Smooth muscle cell (in vitro differentiated cells): Measurements from ENCODE around the gene PPBP. TPM values are rescaled to one million over a fixed set of nuclear protein-coding genes. Genes with fewer than 3 reads are reported as not detected.

Experiments used
- DNase-seq: peaks from one replicate; lab custom pipeline; 2025; ENCODE audit not compliant: unreplicated experiment; lab: John Stamatoyannopoulos, UW
- H2AFZ ChIP-seq: fragments of 200-600 bp; sonication (generic); 2 replicates; pipeline ENCODE4 v1.6.0; 2016; ENCODE audit warnings: antibody characterized with exemption, low read depth, mild to moderate bottlenecking
- H3F3A ChIP-seq: fragments of 200-600 bp; sonication (generic); 2 replicates; pipeline ENCODE4 v1.6.0; 2017; ENCODE audit warnings: antibody characterized with exemption, low read depth
- H3K27ac ChIP-seq: fragments of 200-600 bp; sonication (generic); 2 replicates; pipeline ENCODE4 v1.5.1; 2016; ENCODE audit warnings: low read depth, mild to moderate bottlenecking
- H3K27me3 ChIP-seq: fragments of 200-600 bp; sonication (generic); 2 replicates; pipeline ENCODE4 v1.6.1; 2016; ENCODE audit warnings: low read depth, mild to moderate bottlenecking
- H3K36me3 ChIP-seq: fragments of 200-600 bp; sonication (generic); 2 replicates; pipeline ENCODE4 v1.5.1; 2016; ENCODE audit warnings: low read depth
- H3K4me1 ChIP-seq: fragments of 200-600 bp; sonication (generic); 2 replicates; pipeline ENCODE4 v1.5.1; 2016; ENCODE audit warnings: low read depth
- H3K4me2 ChIP-seq: fragments of 200-600 bp; sonication (generic); 2 replicates; pipeline ENCODE4 v1.6.0; 2016; ENCODE audit warnings: mild to moderate bottlenecking
- H3K4me3 ChIP-seq: fragments of 200-600 bp; sonication (generic); 2 replicates; pipeline ENCODE4 v1.5.1; 2016; ENCODE audit warnings: mild to moderate bottlenecking
- H3K79me2 ChIP-seq: fragments of 200-600 bp; sonication (generic); 2 replicates; pipeline ENCODE4 v1.6.0; 2016; ENCODE audit warnings: low read depth, mild to moderate bottlenecking
- H3K9ac ChIP-seq: fragments of 200-600 bp; sonication (generic); 2 replicates; pipeline ENCODE4 v1.6.0; 2016; ENCODE audit warnings: low read depth
- H3K9me3 ChIP-seq: fragments of 200-600 bp; sonication (generic); replicated peaks from 2 replicates; pipeline ENCODE4 v1.5.1; 2016; ENCODE audit warnings: low read depth
- H4K20me1 ChIP-seq: fragments of 200-600 bp; sonication (generic); 2 replicates; pipeline ENCODE4 v1.6.0; 2016; ENCODE audit warnings: low read depth
- WGBS: methylation state at CpG from one replicate; pipeline ENCODE4 v1.1.7; 2016; ENCODE audit warnings: low lambda C conversion rate; 5-methylcytosine and 5-hydroxymethylcytosine counted together
- polyA plus RNA-seq: library from polyadenylated mRNA; unstranded; fragments of >200 nt; fragmentation: Nextera tagmentation; extraction: Ambion mirVana; gene quantifications from 2 replicates; pipeline ENCODE4 v1.2.1, GENCODE V29; 2016
- total RNA-seq: library from RNA; depleted of rRNA; stranded (reverse); fragments of >200 nt; gene quantifications from 2 replicates; pipeline ENCODE4 v1.2.3, GENCODE V29; 2014
- TF ChIP-seq, protein P1 (sequence below): fragments of 200-600 bp; sonication (generic); IDR thresholded peaks from 2 replicates; pipeline ENCODE4 v1.5.1; 2017; ENCODE audit warnings: borderline replicate concordance, mild to moderate bottlenecking, antibody characterized with exemption; ENCODE audit not compliant: insufficient read depth, poor library complexity, severe bottlenecking

Gene PPBP
- total and polyA plus RNA-seq, 2 experiments from 2014 or later, result not detected

DNA sequence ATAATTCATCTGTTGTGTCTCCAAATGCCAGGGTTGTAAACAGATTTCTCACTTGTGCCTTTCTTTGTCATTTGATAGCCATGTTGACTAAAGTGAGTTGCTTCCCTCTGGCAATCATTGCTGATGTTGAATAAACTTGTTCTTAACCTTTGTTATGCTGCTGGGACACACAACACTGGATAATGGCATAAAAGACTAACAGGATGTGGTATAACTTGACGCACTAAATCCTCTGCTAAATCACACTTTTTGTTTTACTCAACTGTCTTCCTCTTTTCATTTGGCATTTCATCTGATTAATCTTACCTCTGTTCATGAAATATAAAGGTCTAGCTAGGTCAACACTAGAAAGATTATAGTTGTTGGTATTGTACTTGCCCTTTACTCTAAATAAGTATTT is 28.1 kb upstream of the PPBP start:
- DNase-seq, result no peak
- Histone ChIP-seq H3K79me2 (no peaks in the 10 kb centered on the region), H3K4me3 (no peak overlapping the region), H3K4me2 (no peak overlapping the region), H3K36me3 (no peaks in the 10 kb centered on the region), H3F3A (no peaks in the 10 kb centered on the region), H3K9me3 (no peaks in the 10 kb centered on the region), H4K20me1 (no peaks in the 10 kb centered on the region), H3K4me1 (no peaks in the 10 kb centered on the region), H3K9ac (no peak overlapping the region), H3K27ac (no peak overlapping the region), H3K27me3 (no peaks in the 10 kb centered on the region), H2AFZ (no peak overlapping the region)
- TF ChIP-seq, protein P1, sequence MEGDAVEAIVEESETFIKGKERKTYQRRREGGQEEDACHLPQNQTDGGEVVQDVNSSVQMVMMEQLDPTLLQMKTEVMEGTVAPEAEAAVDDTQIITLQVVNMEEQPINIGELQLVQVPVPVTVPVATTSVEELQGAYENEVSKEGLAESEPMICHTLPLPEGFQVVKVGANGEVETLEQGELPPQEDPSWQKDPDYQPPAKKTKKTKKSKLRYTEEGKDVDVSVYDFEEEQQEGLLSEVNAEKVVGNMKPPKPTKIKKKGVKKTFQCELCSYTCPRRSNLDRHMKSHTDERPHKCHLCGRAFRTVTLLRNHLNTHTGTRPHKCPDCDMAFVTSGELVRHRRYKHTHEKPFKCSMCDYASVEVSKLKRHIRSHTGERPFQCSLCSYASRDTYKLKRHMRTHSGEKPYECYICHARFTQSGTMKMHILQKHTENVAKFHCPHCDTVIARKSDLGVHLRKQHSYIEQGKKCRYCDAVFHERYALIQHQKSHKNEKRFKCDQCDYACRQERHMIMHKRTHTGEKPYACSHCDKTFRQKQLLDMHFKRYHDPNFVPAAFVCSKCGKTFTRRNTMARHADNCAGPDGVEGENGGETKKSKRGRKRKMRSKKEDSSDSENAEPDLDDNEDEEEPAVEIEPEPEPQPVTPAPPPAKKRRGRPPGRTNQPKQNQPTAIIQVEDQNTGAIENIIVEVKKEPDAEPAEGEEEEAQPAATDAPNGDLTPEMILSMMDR, result no peak
- 80% methylated on average over 1 of the region's 1 CpG for WGBS

DNA sequence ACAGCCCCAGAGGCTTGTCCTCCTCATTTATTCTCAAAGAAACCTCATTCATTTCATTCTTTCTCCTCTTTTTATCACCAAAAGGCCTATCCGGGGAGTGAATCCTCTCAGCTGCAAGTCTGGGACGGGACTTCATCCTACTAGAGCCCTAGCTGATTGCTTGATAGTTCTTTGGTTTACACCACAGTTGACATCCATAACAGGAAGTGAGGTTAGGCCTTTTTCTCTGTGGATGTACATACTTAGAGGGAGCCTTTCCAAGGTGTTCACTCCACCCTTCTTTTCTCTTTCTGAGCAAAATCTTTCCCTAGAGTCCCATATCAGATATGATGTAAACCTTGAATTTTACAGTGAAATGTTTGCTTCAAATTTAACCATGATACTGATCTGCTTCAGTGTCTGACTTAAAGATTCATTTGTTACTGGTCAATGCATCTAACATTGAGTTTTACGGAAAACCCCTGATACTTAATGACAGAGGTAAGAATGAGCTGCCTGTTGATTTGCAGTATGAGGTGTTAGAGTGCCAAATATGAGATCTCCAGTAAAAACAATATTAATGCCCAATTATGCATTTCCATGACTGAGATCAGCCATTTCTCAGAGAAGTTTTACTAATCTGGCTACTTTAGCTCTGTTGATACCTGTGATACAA is 27.3 kb upstream of the PPBP start:
- Histone ChIP-seq H3K9me3 (no peaks in the 10 kb centered on the region), H2AFZ (no peak overlapping the region), H3K27me3 (no peaks in the 10 kb centered on the region), H3F3A (no peaks in the 10 kb centered on the region), H3K36me3 (no peaks in the 10 kb centered on the region), H4K20me1 (no peaks in the 10 kb centered on the region), H3K27ac (no peak overlapping the region), H3K4me1 (no peaks in the 10 kb centered on the region), H3K4me3 (no peak overlapping the region), H3K4me2 (no peak overlapping the region), H3K9ac (no peak overlapping the region), H3K79me2 (no peaks in the 10 kb centered on the region)
- DNase-seq, result no peak
- WGBS, result 92% methylated on average over 3 of the region's 3 CpGs
- TF ChIP-seq, protein P1, result no peak

DNA sequence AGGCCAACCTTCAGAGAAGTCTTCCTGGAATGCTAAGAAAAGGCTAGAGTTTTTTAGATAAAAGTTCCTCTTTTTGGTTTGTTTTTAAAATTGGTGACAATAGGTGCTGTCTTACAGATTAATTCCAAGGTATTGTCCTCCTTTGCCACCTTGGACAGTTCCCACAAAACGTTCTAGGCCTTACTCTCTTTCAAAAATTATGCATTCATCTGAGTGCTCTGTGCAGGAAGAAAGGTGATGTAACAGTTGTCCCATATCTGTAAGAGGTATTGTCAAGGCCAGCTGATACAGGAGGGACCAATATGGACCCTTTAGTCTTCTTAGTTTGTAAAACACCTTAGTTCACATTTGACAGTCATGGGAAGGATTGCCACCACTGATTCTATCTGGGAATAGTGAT is 26.3 kb upstream of the PPBP start:
- H3K36me3 ChIP-seq, result no peaks in the 10 kb centered on the region
- 67% methylated on average over 1 of the region's 1 CpG for WGBS
- no peaks in the 10 kb centered on the region for H3K9me3 ChIP-seq
- DNase-seq, result no peak
- TF ChIP-seq, protein P1, result no peak
- H3K79me2 ChIP-seq, result no peaks in the 10 kb centered on the region
- H3K27me3 ChIP-seq, result no peaks in the 10 kb centered on the region
- no peaks in the 10 kb centered on the region for H4K20me1 ChIP-seq
- H2AFZ ChIP-seq, result no peak overlapping the region
- H3F3A ChIP-seq, result no peaks in the 10 kb centered on the region
- H3K9ac ChIP-seq, result no peak overlapping the region
- no peaks in the 10 kb centered on the region for H3K4me1 ChIP-seq
- no peak overlapping the region for H3K4me2 ChIP-seq
- H3K4me3 ChIP-seq, result no peak overlapping the region
- H3K27ac ChIP-seq, result no peak overlapping the region

DNA sequence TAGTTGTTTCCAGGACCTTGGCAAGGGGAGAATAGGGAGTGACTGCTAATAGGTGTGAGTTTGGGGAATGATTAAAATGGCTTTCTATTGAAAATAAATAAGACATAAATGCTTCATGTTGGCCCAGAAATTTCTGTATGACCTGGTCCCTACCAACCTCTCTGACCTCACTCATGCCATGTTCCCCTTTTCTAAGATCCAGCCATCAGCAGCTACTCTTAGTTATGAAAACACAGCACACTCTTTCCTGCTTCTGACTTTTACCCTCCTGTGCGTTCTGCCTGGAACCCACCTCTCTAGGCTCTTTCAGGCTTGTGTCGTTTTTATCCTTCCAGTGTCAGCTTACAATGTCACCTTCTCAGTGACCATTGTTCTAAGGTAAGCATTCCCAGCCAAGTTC is 25.3 kb upstream of the PPBP start:
- WGBS, result 84% methylated on average over 2 of the region's 2 CpGs
- no peak for DNase-seq
- Histone ChIP-seq H3K79me2 (no peaks in the 10 kb centered on the region), H3K4me2 (no peak overlapping the region), H3K9ac (no peak overlapping the region), H3K27me3 (no peaks in the 10 kb centered on the region), H3K9me3 (no peaks in the 10 kb centered on the region), H2AFZ (no peak overlapping the region), H3K27ac (no peak overlapping the region), H3K4me1 (no peaks in the 10 kb centered on the region), H3K4me3 (no peak overlapping the region), H4K20me1 (no peaks in the 10 kb centered on the region), H3F3A (no peaks in the 10 kb centered on the region), H3K36me3 (no peaks in the 10 kb centered on the region)
- TF ChIP-seq, protein P1, result no peak
